ENCODE measurements around the gene ANKRD24.
"Not testable (repeated sequence)": the region's sequence is repeated elsewhere in the genome, so short reads cannot be mapped to it uniquely, and the experiment has no call there.

ANKRD24 gene

DNA sequence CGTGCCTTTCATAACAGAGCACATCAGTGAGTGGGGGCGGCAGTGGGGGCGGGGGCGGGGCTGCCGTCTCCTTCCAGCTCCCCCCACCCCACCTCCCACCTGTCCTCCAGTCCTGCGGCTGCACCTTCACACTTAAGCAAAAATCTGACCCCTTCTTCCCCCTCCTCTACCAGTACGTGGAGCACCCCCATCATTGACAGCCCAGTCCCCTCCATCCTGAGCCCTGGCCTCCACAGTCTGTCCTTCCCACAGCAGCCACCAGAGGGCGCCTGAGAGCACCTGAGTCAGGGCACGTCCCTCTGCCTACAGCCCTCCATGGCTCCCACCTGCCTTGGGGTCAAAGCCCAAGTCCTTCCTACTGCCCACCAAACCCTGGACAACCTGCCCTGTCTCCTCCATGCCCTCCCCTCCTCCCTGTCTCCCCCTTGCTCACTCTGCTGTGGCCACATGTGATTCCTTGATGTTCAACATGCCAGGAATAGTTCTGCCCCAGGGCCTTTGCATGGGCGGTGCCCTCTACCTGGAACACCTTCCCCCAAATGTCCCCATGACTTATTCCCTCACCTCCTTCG lies 50.9 kb downstream of the ANKRD24 start:
- DNase-seq: peak; percentile 29 to 85

GRCh38 chr19:4234142-4234861 lies 51.8 kb downstream of the ANKRD24 start:
- DNase-seq: no peak

- DNase-seq: no peak
Measured at GRCh38 chr19:4234862-4235201, 52.3 kb downstream of the ANKRD24 start.

DNA sequence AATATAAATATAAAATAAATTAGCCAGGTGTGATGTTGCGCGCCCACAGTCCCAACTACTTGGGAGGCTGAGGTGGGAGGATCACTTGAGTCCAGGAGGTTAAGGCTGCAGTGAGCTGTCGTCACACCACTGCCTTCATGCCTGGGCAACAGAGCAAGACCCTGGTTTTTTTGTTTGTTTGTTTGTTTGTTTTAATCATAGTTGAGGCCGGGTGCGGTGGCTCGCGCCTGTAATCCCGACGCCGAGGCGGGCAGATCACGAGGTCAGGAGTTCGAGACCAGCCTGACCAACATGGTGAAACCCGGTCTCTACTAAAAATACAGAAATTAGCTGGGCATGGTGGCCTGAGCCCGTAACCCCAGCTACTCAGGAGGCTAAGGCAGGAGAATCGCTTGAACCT lies 55.0 kb downstream of the ANKRD24 start:
- DNase-seq: not testable (repeated sequence)

DNA sequence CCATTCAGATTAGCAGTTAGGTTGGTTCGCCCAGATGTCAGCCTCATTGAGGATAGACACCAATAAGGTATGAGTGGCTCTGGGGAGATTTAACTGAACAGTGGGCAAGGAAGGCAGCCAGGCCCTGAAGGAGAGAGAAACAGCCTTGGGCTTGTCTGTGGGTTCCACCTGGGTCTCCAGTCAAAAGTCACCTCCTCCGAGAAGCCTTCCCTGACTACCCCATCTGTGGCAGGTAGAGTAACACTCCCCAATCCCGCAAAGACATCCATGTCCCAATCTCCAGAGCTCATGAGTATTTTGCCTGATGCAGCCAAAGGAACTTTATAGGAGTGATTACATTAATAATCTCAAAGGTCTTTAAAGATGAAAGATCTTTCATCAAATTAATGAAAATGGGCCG lies 56.3 kb downstream of the ANKRD24 start:
- no peak for DNase-seq

DNA sequence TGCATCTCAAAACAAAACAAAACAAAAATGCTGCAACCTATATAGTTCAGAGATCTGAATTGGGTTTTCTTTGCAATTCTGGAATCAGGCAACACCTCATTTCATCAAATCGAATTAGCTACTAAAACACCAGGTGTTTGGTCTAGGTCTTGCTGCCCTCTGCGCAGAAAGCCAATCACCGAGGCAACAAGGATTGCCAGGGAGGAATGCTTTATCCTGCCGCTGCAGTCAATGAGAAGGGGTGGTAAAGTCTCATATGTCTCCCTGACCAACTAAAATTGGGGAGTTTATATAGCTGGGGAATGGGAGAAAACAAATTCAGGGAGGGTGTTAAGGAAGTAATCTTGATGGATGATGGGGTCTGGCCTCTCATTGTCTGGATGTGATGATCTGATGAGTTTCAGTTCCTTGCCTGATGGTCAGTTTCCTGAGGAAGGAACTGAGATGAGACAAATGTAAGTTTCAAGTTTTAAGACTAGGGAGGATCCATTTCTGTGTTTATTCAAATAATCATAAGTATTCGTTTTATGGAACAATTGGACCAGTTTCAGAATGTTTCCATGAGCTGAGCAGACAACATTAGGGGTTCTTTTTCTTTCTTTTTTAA lies 59.4 kb downstream of the ANKRD24 start:
- no peak for DNase-seq

DNA sequence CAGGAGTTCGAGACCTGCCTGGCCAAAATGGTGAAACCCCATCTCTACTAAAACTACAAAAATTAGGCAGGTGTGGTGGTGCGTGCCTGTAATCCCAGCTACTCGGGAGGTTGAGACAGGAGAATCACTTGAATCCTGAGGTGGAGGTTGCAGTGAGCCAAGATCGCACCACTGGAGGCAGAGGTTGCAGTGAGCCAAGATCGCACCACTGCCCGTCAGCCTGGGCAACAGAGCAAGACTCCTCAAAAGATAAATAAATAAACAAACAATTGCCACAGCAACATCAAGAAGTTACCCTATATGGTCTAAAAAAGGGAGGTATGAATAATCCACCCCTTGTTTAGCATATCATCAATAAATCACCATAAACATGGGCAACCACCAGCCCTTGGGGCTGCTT lies 63.4 kb downstream of the ANKRD24 start:
- not testable (repeated sequence) for DNase-seq

GRCh38 chr19:4246767-4247593 lies 64.5 kb downstream of the ANKRD24 start, which contains the start of gene YJU2:
YJU2 (plus strand) TSS chr19:4247080; CDS start chr19:4247147, 67 bp downstream.
- DNase-seq: peak; percentile 99 to 100

GRCh38 chr19:4256563-4256962 lies 74.1 kb downstream of the ANKRD24 start:
- DNase-seq: no peak

GRCh38 chr19:4257025-4257424 lies 74.5 kb downstream of the ANKRD24 start:
- no peak for DNase-seq

GRCh38 chr19:4258181-4258580 lies 75.7 kb downstream of the ANKRD24 start:
- no peak for DNase-seq

- DNase-seq: peak; percentile 22 to 26
Measured at GRCh38 chr19:4260613-4261191, 78.2 kb downstream of the ANKRD24 start.

- no peak for DNase-seq
Measured at GRCh38 chr19:4264812-4265211, 82.3 kb downstream of the ANKRD24 start.

DNA sequence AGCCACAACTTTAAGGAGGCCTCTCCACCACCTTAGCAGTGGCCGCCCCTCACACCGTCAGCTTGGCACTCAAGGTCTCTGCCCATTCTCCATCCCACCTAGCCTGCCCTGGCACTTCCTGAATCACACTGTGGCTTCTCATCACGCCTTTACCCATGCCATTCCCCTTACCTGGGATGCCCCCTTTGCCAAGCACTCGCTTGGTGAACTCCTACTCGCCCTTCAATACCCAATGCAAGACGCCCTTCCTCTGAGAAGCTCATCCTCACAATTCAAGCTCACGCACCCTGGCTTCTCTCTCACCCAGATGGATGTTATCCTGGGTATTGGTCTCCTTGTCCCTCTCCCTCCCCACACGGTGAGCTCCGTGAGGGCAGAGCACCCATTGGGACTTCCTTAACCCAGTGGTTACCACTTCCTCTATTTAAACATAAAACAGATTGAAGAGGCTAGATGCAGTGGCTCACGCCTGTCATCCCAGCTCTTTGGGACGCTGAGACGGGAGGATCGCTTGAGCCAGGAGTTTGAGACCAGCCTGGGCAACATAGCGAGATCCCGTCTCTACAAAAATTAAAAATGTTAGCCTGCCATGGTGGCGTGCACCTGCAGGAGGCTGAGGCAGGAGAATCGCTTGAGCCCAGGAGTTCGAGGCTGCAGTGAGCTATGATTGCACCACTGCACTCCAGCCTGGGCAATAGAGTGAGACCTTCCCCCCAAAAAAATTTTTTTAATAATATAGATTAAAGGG lies 83.9 kb downstream of the ANKRD24 start:
- DNase-seq: no peak

DNA sequence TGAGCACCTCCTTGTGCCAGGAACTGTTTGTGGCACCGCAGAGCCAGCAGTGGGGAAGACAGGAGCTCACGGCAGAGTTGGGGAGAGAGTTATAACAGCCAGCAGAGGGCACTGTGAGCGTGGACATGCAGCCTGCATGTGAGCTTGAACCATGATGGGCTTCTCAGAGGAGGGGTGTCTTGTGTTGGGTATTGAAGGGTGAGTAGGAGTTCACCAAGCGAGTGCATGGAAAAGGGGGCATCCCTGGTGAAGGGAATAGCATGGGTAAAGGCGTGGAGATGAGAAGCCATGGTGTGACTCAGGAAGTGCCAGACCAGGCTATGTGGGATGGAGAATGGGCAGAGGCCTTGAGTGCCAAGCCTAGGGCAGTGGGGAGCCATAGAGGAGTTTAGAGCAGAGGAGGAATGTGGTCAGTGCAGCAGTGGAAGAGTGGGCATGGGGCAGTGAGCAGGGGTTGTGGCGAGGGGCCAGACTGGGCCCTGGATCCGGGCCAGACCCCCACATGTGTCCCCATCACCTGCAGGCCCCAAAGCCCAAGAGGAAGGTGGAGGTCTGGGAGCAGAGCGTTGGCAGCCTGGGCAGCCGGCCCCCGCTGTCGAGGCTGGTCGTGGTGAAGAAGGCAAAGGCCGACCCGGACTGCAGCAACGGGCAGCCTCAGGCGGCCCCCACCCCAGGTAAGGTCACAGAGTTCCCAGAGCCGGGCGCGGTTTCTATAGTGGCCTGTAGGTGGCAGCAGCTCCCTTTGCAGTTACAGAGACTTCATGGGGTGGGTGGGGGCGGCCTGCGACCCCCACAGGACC lies 84.8 kb downstream of the ANKRD24 start:
- peak; percentile 47 to 65 for DNase-seq

- no peak for DNase-seq
Measured at GRCh38 chr19:4267901-4268815, 85.7 kb downstream of the ANKRD24 start.

DNA sequence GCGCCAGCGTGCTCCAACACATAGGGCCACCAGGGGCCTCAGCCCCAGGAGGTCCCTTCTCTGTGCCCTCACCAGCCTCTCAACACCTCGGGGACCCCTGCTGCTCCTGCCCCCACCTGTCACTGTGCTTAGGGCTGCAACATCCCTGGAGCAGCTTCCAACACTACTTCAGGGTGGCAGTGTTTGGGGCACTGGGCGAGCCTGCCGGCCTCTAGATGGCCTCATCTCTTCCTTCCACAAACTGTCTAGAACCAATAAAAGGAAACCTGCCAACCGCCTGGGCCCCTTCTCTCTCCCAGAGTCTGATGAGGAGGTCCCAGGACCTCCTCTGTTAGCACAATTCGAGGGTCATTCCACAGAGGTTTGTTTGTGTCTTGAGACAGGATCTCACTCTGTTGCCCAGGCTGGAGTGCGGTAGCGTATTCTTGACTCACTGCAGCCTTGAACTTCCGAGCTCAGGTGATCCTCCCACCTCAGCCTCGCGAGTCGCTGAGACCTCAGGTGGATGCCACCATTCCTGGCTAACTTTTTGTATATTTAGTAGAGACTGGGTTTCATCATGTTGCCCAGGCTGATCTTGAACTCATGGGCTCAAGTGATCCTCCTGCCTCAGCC lies 86.4 kb downstream of the ANKRD24 start:
- no peak for DNase-seq

DNA sequence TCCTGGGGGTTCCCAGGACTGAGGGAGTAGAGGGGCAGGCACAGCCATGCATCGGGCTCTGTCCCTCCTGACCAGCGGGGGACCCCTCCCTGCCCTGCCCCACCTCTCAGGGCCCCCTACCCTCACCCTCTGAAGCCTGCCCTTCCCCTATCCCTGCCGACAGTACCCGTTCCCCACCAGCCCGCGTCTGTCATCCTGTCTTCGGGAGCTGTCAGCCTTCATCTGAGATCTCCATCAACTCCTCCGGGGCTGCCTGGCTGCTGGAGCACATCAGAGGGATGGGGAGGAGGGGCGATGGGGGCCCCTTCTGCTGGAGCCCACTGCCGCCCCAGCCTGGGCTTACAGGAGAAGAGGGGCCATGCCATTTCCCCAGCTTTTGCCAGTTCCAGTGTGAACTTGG lies 90.4 kb downstream of the ANKRD24 start:
- DNase-seq: no peak

- not testable (repeated sequence) for DNase-seq
Measured at GRCh38 chr19:4274321-4274686, 91.8 kb downstream of the ANKRD24 start.

Data from inflammatory macrophage treated with lipopolysaccharide for 1 hour (primary cell).